Epithelial cell of proximal tubule (primary cell): Measurements from ENCODE around the gene DPAGT1. TPM values are rescaled to one million over a fixed set of nuclear protein-coding genes. Genes with fewer than 3 reads are reported as not detected.
"Not testable (repeated sequence)": the region's sequence is repeated elsewhere in the genome, so short reads cannot be mapped to it uniquely, and the experiment has no call there.

ENCODE experiments used
- DNase-seq: peaks from one replicate; pipeline ENCODE4 v3.0.0-alpha.2; 2011; ENCODE audit warnings: low read depth
- H3K4me3 ChIP-seq: 2 replicates; pipeline ENCODE4 v1.5.1; 2011; ENCODE audit warnings: low read depth, mild to moderate bottlenecking, low read length
- CTCF ChIP-seq: conservative IDR thresholded peaks from 2 replicates; pipeline ENCODE4 v1.5.1; 2012; ENCODE audit warnings: low read depth, mild to moderate bottlenecking, low read length
- total RNA-seq: library from RNA; depleted of rRNA; stranded (reverse); fragments of >200 nt; gene quantifications from 2 replicates; pipeline ENCODE4 v1.2.3, GENCODE V29; 2015

Gene DPAGT1
- total RNA-seq, 1 donor from 2014 or later, result 24.8 TPM

GRCh38 chr11:119067371-119068222, 34.1 kb downstream of the DPAGT1 start, which contains the start of gene VPS11:
Gene VPS11, plus strand, starts transcription at chr11:119067818. Its CDS starts 6 bp downstream, at chr11:119067824.
- no peak for TF ChIP-seq CTCF
- peak; percentile 56 for DNase-seq

GRCh38 chr11:119065369-119065768, 36.3 kb downstream of the DPAGT1 start:
- no peak for DNase-seq
- peak; percentile 50 for TF ChIP-seq CTCF
- H3K4me3 ChIP-seq, result no peak overlapping the region

More at GRCh38 chr11:119067371-119068222, 34.1 kb downstream of the DPAGT1 start, which contains the start of gene VPS11:
- H3K4me3 ChIP-seq, result peak within 1 kb of the TSS; percentile 100

- no peak for DNase-seq
- no peak for TF ChIP-seq CTCF
Measured at GRCh38 chr11:119062779-119063178, 38.9 kb downstream of the DPAGT1 start.

GRCh38 chr11:119061256-119061655, 40.4 kb downstream of the DPAGT1 start:
- H3K4me3 ChIP-seq, result no peak overlapping the region
- DNase-seq, result no peak
- TF ChIP-seq CTCF, result no peak

More at GRCh38 chr11:119062779-119063178, 38.9 kb downstream of the DPAGT1 start:
- no peak overlapping the region for H3K4me3 ChIP-seq

GRCh38 chr11:119059128-119059527, 42.5 kb downstream of the DPAGT1 start:
- H3K4me3 ChIP-seq, DNase-seq: not testable (repeated sequence)

- peak; percentile 41 for DNase-seq
- TF ChIP-seq CTCF, result peak; percentile 30
- H3K4me3 ChIP-seq, result peak within 1 kb of the TSS; percentile 74
Measured at GRCh38 chr11:119057000-119057769, 44.5 kb downstream of the DPAGT1 start, which contains the start of gene HYOU1. Gene HYOU1, minus strand, starts transcription at chr11:119057205. Its CDS starts 1,045 bp downstream, at chr11:119056160.

- DNase-seq, result no peak
- H3K4me3 ChIP-seq, result peak overlapping the region; percentile 74
- no peak for TF ChIP-seq CTCF
Measured at GRCh38 chr11:119056421-119056999, 45.1 kb downstream of the DPAGT1 start.
